Stimulated activated CD8-positive, alpha-beta memory T cell treated with anti-CD3 and anti-CD28 coated beads, Interleukin-7, amount 100 ng/mL, for 4 hours (primary cell): ENCODE data around the gene CCL18.
"Not testable (repeated sequence)": the region's sequence is repeated elsewhere in the genome, so short reads cannot be mapped to it uniquely, and the experiment has no call there.

Source experiments
- DNase-seq, 2 donors: peaks; one replicate each; pipeline ENCODE4 v3.0.0-alpha.2; 2020; ENCODE audit warnings: low read depth in 2 of 2

The CCL18 gene, protein sequence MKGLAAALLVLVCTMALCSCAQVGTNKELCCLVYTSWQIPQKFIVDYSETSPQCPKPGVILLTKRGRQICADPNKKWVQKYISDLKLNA

DNA sequence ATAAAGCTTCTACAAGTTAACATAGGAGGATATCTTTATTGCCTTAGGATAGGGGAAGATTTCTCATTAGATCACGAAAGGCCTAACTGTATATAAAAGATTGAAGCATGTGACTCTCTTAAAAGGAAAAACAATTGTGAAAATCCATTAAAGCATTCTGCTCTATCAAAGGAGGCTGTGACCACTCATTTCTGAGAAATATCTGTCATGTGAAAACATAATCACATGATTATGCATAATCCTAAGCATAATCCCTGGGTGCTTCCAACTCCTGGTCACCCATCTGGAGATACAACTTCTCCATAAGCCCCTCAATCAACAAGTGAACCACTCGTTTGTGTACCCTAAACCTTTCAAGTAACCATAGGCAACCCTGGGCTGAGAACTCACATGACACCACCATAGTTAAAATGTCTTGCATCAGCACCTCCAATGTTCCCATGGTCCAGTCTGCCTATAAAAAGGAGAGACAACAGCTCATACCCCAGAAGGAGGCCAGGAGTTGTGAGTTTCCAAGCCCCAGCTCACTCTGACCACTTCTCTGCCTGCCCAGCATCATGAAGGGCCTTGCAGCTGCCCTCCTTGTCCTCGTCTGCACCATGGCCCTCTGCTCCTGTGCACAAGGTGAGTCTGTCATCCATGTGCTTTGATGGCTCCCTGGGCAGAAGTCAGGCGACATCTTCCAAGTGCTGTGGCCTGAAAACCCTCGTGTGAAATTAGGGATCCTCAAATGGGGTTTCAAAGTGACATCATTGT, at the start of gene CCL18:
TSS of gene CCL18 (plus strand) at position 487 of the 756 bp plus-strand sequence. CDS start at position 558, 71 bp downstream.
- DNase-seq: no peak

DNA sequence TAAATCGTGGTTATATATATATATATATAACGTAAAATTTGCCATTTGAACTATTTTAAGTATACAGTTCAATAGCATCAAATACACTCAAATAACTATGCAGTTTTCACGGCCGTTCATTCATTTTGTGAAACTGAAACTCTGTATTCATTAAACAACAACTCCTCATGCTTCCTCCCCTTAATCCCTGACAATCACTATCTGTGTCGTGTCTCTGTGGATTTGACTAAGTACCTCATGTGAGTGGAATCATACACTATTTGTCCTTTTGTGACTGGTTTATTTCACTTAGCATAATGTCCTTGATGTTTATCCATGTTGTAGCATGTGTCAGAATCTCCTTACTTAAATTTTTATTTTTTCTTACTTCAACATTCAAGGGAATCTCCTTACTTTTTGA, 49.1 kb upstream of the CCL18 start:
- no peak for DNase-seq

DNA sequence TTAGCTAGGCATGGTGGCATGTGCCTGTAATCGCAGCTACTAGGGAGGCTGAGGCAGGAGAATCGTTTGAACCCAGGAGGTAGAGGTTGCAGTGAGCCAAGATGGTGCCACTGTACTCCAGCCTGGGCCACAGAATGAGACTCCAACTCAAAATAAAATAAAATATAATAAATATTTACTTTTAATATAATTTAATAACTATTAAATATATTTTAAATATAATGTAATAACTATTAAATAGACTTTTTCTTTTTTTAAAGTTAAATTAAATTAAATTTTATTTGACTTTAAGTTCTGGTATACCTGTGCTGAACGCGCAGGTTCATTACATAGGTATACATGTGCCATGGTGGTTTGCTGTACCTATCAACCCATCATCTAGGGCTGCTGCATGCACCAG, 48.2 kb upstream of the CCL18 start:
- DNase-seq: not testable (repeated sequence)

DNA sequence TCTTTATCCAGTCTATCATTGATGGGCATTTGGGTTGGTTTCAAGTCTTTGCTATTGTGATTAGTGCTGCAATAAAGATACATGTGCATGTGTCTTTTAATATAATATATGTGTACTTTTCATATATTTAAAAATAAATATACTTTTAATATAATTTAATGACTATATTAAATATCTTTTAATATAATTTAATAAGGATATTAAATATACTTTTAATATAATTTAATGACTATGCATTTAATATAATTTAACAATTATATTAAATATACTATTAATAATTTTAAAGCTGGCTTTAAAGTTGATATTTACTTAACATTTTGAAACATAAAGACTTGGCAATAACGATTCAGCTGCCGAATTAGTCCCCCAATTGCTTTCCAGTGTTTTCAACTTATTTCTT, 47.5 kb upstream of the CCL18 start:
- no peak for DNase-seq

DNA sequence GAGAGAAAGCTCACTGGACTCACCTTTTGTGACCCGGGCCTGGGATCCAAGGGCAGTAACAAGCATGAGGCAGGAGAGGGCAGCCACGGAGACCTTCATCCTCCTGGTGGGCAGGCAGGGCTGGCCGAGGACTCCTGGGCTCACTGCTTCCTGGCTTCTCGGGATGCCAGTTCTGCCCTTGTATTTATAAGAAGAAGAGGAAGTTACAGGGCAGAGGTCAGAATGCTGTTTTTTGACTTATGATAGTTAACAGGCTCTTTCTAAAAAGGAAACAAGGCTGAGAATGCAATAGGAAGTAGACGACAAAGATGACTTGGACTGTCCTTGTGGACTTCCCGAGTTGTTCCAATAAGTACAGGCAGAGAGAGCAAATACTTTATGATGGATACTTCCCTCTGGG, 46.3 kb upstream of the CCL18 start, which contains the start of gene CCL23:
TSS of gene CCL23 (minus strand) at position 174 of the 400 bp plus-strand sequence. CDS start at position 99, 75 bp downstream.
- no peak for DNase-seq

DNA sequence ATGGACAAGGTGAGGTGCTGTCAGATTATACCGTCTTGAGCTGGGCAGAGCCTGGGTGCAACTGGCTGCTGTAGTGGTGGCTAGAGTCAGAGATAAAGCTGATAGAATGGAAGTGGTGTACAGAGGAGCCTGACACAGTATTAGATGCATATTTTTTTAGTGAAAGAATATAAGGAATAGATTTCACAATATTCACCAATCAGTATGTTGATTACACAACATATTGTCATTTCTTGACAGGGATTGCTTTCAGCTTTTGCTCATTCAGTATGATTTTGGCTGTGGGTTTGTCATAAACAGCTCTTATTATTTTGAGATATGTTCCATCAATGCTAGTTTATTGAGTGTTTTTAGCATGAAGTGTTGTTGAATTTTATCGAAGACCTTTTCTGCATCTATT, 44.6 kb upstream of the CCL18 start:
- DNase-seq: no peak

DNA sequence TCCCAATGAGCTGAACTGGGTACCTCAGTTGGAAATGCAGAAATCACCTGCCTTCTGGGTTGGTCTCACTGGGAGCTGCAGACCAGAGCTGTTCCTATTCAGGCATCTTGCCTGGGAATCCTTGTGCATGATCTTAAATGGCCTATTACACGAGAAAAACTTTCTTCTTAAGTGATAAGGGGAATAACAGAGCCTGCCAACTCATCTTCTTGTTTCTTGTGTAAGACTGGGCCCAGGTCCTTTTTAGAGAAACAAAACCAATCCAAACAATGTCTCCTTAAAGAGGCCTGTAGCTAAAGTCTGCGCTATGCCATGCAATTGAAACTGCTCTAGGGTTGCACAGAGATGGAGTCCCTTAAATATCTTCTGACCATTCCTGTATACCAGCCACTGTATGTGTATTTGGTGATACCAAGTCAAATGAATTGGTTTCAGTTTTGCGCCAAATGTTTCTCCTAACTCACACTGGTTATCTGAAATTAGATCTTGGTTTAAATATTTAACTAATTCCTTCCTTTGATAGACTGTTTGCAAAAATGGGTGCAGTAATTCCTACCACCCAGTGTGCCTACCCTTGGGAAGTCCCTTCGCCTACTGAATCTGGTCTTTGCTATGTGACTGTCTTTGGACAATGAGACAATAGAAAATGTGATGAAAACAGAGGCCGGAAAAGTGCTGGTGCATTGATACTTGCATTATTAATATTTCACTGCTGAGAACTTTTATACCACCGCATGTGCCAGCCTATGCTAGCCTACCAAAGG, 39.8 kb upstream of the CCL18 start:
- DNase-seq: no peak

DNA sequence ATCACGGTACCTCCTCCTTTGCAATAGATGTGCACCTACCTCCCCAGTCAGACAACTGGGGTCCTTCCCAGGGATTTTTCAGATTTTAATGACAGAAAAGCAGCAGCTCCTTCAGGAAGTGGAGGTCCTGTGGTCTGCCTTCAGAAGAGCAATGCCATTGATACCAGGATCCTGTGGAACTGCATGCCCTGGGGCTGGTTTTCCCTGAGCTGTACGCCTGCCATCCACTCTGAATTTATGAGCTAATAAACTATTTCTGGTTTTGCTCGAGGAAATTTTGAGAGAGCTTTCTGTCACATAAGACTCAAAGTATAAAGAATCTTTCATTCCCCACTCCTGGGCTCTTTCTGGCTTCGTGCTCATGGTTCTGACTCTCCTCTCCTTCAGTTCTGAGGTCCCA, 36.3 kb upstream of the CCL18 start:
- DNase-seq: no peak

DNA sequence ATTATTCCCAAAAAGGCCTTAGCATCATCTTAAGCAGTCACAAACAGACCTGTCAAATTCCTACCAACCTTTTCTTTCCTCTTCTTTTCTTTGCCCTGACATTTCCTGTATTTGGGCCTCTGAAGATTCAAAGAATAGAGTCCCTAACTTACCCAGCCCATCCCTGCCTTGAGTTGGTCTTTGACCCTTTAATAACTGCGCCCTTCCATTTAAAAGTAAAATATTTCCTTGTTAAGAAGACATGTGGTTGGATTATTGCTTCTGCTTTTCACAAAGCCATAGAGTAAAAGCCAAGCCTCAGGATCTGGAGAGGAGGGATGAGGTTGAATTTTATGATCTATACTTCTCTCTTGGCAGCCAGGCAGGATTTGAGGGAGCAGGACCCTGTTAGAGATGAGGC, 33.1 kb upstream of the CCL18 start:
- no peak for DNase-seq

DNA sequence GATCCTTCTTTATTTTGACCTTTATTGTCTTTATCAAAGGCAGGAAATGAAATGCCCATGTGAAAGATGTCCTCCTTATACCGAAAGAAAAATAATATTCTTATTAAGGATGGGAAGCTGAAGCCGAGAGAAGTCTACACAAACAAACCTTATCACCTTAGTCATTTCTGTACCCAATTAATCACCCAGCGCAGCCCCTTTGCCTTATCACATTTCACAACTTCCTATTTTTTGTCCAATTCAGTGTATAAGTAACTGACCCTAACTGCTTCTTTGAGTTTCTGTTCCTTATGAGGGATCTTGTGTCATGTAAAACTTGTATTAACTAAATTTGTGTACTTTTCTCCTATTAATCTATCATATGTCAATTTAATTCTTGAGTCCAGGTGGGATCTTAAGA, 29.9 kb upstream of the CCL18 start:
- DNase-seq: no peak

DNA sequence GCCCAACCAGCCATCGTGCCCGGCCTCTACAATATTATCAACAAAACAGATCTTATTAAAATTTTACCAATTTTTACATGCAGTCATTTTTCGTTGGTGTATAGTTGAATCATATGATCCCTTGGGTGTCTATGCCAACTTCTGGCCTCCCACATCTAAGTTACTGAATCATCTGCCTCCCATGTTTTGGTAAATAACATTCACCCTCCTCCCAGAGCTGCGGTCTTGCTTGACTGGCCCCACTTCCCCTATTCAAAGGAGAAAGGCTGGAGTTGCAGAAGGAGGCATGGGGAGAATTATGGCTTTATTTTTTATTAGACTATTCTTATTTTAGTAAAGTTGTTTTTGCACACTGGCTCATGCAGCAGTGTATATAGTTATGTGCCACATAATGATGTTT, 27.8 kb upstream of the CCL18 start:
- no peak for DNase-seq

DNA sequence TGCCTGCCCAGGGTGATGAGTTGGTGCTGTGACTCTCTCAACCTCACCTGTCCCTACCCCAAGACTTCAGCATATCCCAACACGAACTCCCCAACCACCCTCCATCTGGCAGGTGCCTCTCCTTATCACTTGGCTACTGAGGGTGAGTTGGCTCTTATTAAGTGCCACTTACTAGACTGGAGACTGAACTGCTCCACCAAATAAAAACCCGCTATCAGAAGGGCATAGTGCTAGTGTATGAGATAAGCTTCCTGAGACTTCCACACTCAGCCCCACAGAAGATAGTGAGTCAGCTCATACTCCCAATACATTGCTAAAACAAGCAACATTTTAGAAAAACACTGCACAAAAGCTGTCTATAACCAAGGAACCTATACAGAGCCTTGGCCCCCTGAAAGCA, 16.0 kb upstream of the CCL18 start:
- DNase-seq: no peak

DNA sequence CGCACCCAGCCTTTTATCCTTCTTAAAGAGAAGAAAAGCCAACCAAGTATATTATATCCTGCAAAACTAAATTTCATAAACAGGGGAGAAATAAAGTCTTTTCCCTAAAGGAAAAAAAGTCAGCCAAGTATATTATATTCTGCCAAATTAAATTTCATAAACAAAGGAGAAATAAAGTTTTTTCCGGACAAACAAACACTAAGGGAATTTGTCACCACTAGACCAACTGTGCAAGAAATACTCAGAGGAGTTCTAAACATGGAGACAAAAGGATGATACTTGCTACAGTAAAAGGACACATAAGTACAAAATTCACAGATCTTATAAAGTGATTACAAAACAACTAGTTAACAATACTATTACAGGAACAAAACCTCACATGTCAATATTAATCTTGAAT, 14.4 kb upstream of the CCL18 start:
- no peak for DNase-seq

DNA sequence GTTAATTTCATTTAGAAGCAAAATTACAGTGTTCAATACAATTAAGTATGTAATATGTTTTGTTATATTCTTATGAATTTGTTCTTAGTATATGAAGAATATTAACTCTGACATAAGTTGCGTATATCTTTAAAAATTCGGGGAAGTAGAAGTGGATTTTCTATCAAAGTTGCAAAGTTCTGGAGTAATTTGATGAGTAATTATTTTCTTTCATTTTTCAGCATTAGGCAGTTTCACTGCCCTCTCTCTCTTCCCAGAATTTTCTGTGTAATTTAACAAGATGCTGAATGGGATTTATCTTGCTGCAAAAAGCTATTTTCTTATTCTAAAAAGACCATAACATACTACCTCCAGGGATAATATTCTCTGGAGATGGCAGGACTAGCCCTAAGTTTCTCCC, 8.9 kb upstream of the CCL18 start:
- DNase-seq: no peak

DNA sequence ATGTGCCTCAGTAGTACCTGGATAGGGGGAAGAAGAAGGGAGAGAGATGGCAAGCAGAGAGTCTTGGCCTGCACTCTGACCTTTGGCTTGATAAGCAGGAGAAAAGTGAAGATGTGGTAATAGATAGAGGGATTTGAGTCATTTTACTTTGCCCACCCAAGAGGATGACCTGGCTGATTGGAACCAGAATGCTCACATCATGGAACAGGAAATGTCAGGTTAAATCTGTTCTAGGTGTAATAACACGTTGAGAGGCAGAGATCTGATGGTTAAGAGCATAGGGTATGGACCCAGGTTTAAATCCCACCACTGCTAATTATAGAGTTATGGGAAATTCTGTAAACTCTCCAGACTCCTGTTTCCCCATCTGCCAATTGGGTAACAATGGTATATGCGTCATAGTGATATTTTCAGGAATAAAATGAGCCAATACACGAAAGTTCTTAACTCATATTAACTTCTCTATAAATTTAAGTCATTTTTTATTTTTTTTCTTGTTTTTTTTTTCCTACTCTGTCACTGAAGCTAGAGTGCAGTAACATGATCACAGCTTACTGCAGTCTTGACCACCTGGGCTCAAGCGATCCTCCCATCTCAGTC, 8.1 kb upstream of the CCL18 start:
- DNase-seq: no peak

DNA sequence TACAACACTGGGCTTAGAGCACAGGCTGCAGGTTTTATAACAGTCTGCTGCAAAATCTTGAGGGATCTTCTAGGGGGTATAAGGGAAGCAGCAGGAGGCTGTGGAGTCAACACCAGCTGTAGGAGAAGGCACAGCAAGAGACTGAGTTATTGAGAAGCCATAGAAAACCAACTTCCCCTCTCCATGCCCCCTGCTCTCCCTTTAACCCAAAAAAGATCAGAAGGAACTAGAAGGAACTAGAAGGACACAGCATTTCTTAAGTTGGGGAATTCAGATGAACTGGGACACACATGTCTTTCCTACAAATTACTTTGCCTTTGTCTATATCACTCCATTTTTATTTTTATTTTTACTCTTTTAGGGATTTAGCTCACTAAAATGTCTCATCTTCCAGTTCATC, 6.2 kb upstream of the CCL18 start:
- DNase-seq: no peak

DNA sequence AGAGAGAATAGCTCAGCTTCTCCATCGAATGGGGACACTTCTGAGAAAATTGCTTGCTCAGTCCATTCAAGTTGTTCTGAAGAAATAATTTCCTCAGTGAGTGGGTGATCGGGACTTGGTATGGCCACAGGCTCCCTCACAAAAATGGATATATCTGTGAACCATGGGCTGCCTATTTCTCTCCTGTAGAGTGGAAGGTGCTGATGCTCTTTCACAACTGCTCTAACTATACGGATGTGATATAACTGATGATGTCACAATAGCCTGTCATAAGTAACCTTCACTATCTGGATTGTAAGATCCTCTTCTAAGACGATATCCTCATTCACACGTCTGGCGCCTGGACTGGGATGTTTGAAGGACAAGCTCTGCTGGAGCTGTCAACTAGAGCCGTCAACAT, 4.7 kb upstream of the CCL18 start:
- DNase-seq: no peak

DNA sequence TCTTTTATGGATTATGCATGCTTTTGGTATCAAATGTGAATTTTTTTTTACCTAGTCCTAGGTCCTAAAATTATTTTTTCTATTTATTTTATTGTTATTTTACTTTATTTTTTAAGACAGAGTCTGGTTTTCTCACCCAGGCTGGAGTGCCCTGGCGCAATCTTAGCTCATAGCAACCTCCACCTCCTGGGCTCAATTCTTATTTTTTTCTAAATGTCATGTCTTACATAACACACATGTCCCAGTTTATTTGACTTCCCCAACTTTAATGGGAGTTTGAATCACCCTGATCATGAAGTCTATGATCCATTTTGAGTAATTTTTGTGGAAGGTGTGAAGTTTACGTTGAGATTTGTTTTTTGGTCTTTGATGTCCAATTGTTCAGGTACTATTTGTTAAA, 3.3 kb upstream of the CCL18 start:
- DNase-seq: no peak

DNA sequence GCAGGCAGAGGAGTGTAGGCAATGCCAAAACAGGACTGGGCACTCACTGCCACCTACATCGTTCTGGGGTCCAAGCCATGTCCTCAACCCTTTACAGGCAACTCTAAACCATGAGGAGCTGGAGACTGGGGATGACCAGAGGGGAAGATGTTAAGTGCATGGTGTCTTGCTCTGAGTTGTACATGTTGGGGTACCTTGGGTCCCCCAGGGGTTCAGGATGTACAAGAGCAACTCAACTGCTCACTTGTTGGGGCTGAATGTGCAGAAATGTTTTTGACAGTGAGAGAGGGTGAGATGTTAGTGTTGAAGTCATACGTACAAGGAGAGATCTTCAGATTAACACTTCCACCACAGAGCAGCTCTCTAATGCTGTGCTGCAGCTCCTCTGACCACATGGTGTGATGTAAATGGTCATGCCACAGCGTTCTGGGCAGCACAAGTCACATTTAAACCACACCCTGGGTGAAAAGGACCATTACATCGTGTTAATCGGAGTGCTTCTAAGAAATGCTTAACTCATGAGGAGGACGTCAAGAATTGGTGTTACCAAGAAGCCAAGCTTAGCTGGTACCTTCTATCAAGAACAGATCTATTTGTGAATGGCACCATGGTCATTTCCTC, 2.4 kb downstream of the CCL18 start:
- peak in 1 of 2 donors; percentile 43 for DNase-seq

DNA sequence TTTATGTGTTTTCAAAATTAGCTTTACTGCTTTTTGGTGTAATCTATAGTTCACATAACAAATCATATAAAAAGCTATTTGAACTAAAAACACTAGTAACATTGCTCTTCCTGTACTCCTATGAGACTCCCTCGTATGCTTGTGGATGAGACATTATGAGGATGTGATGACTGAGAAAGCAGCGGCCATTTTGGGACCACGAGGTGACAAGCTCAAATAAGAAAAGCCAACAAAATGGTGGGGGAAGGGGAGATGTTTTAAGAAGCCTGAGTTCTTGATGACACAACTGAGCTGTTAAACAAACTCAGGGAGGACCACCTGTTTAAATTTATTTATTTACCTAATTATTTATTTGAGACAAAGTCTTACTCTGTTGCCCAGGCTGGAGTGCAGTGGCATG, 4.5 kb downstream of the CCL18 start:
- DNase-seq: no peak

DNA sequence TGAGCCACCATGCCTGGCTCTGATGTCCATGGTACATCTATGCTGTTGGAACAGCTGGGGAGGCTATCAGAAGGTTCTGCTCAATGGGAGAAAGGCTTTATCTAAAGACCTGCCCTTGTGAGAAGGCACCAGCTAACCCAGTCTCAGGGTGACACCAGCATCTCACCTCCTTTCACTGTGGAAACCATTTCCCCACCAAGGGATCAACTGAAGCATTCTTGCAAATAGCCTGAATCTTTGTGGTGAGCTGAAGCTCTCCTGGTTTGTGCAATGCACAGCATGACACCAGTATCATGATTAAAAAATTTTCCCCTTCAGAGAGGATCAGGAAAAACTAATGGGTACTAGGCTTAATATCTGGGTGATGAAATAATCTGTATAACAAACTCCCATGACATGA, 5.1 kb downstream of the CCL18 start:
- DNase-seq: no peak

DNA sequence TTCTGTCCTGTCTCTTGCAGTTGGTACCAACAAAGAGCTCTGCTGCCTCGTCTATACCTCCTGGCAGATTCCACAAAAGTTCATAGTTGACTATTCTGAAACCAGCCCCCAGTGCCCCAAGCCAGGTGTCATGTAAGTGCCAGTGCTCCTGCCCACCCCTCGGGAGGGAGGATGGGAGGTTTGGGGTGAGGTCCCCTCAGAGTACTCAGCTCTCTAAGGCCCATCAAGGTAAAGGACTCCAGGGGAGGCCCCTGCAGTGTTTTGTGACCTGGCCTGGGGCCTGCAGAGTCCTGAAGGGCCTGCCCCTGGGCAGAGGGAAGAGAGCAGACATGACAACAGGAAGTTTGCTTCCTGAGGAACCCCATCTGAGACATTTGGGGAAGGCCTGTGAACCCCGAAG, 6.4 kb downstream of the CCL18 start:
- no peak for DNase-seq
